OCI-LY1 (cell line): ENCODE measurements around the gene TRIO.

ENCODE experiments used
- H2AFZ ChIP-seq: fragments of 200-600 bp; sonication (generic), shearing (Covaris generic); 2 replicates; pipeline ENCODE4 v1.6.0; 2014; ENCODE audit warnings: antibody characterized with exemption, mild to moderate bottlenecking, low read length
- H3F3A ChIP-seq: fragments of 200-600 bp; sonication (generic), shearing (Covaris generic); 2 replicates; pipeline ENCODE4 v1.6.0; 2014; ENCODE audit warnings: mild to moderate bottlenecking, antibody characterized with exemption, low read length, moderate library complexity; ENCODE audit not compliant: insufficient read depth
- H3K27ac ChIP-seq: fragments of 200-600 bp; sonication (generic); 2 replicates; pipeline ENCODE4 v1.5.1; 2014; ENCODE audit warnings: low read length, mixed run types, mild to moderate bottlenecking, low read depth; ENCODE audit not compliant: poor library complexity, severe bottlenecking
- H3K27me3 ChIP-seq: fragments of 200-600 bp; sonication (generic); 2 replicates; pipeline ENCODE4 v1.6.0; 2014; ENCODE audit warnings: antibody characterized with exemption, mild to moderate bottlenecking, low read length, moderate library complexity; ENCODE audit not compliant: insufficient read depth
- H3K36me3 ChIP-seq: fragments of 200-600 bp; sonication (generic); 2 replicates; pipeline ENCODE4 v1.6.1; 2014; ENCODE audit warnings: mild to moderate bottlenecking, antibody characterized with exemption, low read length, moderate library complexity, mixed read lengths; ENCODE audit not compliant: insufficient read depth
- H3K4me1 ChIP-seq: fragments of 200-600 bp; sonication (generic); 2 replicates; pipeline ENCODE4 v1.5.1; 2014; ENCODE audit warnings: mild to moderate bottlenecking, low read length, moderate library complexity; ENCODE audit not compliant: insufficient read depth, severe bottlenecking
- H3K4me2 ChIP-seq: fragments of 200-600 bp; sonication (generic), shearing (Covaris generic); 2 replicates; pipeline ENCODE4 v1.6.1; 2014; ENCODE audit warnings: low read length
- H3K4me3 ChIP-seq: fragments of 200-600 bp; sonication (generic); 2 replicates; pipeline ENCODE4 v1.5.1; 2014; ENCODE audit warnings: low read length, low read depth, mild to moderate bottlenecking, mixed read lengths; ENCODE audit not compliant: poor library complexity, severe bottlenecking
- H3K79me2 ChIP-seq: fragments of 200-600 bp; shearing (Covaris generic); 2 replicates; pipeline ENCODE4 v1.6.1; 2016; ENCODE audit warnings: mixed run types, low read length, mixed read lengths; ENCODE audit not compliant: insufficient read depth
- H3K9ac ChIP-seq: fragments of 200-600 bp; sonication (generic), shearing (Covaris generic); 2 replicates; pipeline ENCODE4 v1.6.1; 2014; ENCODE audit warnings: mild to moderate bottlenecking, low read length, mixed read lengths
- H3K9me2 ChIP-seq: fragments of 200-600 bp; sonication (generic), shearing (Covaris generic); 2 replicates; pipeline ENCODE4 v1.6.1; 2014; ENCODE audit warnings: low read depth, mild to moderate bottlenecking, low read length, mixed read lengths
- H3K9me3 ChIP-seq: fragments of 200-600 bp; shearing (Covaris generic); 2 replicates; pipeline ENCODE4 v1.6.1; 2014; ENCODE audit warnings: low read length, mixed read lengths
- H4K20me1 ChIP-seq: fragments of 200-600 bp; sonication (generic), shearing (Covaris generic); 2 replicates; pipeline ENCODE4 v1.6.0; 2016; ENCODE audit warnings: mild to moderate bottlenecking, low read length; ENCODE audit not compliant: insufficient read depth
- EZH2 ChIP-seq: fragments of 200-600 bp; sonication (generic), shearing (Covaris generic); IDR thresholded peaks from 2 replicates; pipeline ENCODE4 v1.8.0; 2017; ENCODE audit warnings: borderline replicate concordance, mixed run types, mild to moderate bottlenecking, antibody characterized with exemption, low read length, moderate library complexity, mixed read lengths
- TF ChIP-seq, protein P1 (sequence below): fragments of 200-600 bp; sonication (generic), shearing (Covaris generic); IDR thresholded peaks from 2 replicates; pipeline ENCODE4 v1.5.1; 2017; ENCODE audit warnings: mild to moderate bottlenecking, antibody characterized with exemption, low read length, moderate library complexity, mixed read lengths

Gene TRIO

GRCh38 chr5:14449052-14449661 lies 306.0 kb downstream of the TRIO start:
- Histone ChIP-seq H3K79me2 (no peaks in the 10 kb centered on the region), H3K4me1 (no peaks in the 10 kb centered on the region), H3K4me3 (no peak overlapping the region), H3F3A (no peaks in the 10 kb centered on the region), H3K9me2 (no peaks in the 10 kb centered on the region), H2AFZ (no peak overlapping the region), H3K4me2 (no peak overlapping the region), H3K9ac (no peak overlapping the region), H3K36me3 (no peaks in the 10 kb centered on the region), H3K27ac (no peak overlapping the region), H4K20me1 (no peaks in the 10 kb centered on the region), H3K27me3 (no peaks in the 10 kb centered on the region), H3K9me3 (no peaks in the 10 kb centered on the region)
- TF ChIP-seq, protein P1, sequence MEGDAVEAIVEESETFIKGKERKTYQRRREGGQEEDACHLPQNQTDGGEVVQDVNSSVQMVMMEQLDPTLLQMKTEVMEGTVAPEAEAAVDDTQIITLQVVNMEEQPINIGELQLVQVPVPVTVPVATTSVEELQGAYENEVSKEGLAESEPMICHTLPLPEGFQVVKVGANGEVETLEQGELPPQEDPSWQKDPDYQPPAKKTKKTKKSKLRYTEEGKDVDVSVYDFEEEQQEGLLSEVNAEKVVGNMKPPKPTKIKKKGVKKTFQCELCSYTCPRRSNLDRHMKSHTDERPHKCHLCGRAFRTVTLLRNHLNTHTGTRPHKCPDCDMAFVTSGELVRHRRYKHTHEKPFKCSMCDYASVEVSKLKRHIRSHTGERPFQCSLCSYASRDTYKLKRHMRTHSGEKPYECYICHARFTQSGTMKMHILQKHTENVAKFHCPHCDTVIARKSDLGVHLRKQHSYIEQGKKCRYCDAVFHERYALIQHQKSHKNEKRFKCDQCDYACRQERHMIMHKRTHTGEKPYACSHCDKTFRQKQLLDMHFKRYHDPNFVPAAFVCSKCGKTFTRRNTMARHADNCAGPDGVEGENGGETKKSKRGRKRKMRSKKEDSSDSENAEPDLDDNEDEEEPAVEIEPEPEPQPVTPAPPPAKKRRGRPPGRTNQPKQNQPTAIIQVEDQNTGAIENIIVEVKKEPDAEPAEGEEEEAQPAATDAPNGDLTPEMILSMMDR: no peak
- TF ChIP-seq EZH2: no peak

- TF ChIP-seq, protein P1: no peak
- TF ChIP-seq EZH2: no peak
- Histone ChIP-seq H3K9me2 (no peaks in the 10 kb centered on the region), H3K4me1 (no peaks in the 10 kb centered on the region), H3K36me3 (no peaks in the 10 kb centered on the region), H3K9me3 (no peaks in the 10 kb centered on the region), H2AFZ (no peak overlapping the region), H4K20me1 (no peaks in the 10 kb centered on the region), H3K4me2 (no peak overlapping the region), H3K27me3 (no peaks in the 10 kb centered on the region), H3K9ac (no peak overlapping the region), H3K4me3 (no peak overlapping the region), H3K27ac (no peak overlapping the region), H3K79me2 (no peaks in the 10 kb centered on the region), H3F3A (no peaks in the 10 kb centered on the region)
These were observed 306.9 kb downstream of the TRIO start for GRCh38 chr5:14450018-14450524.

GRCh38 chr5:14450742-14451141 lies 307.6 kb downstream of the TRIO start:
- H4K20me1 ChIP-seq: no peaks in the 10 kb centered on the region
- H3K79me2 ChIP-seq: no peaks in the 10 kb centered on the region

More at GRCh38 chr5:14450742-14451141, 307.6 kb downstream of the TRIO start:
- Histone ChIP-seq H3K9me2 (no peaks in the 10 kb centered on the region), H3K27me3 (no peaks in the 10 kb centered on the region), H3K27ac (no peak overlapping the region), H3K9ac (no peak overlapping the region), H3K4me2 (no peak overlapping the region), H3K9me3 (no peaks in the 10 kb centered on the region), H3K4me1 (no peaks in the 10 kb centered on the region), H3K4me3 (no peak overlapping the region), H3K36me3 (no peaks in the 10 kb centered on the region), H2AFZ (no peak overlapping the region), H3F3A (no peaks in the 10 kb centered on the region)
- TF ChIP-seq EZH2: no peak
- TF ChIP-seq, protein P1: no peak
